SH-SY5Y (cell line): ENCODE results near the gene MOK.

Experiments
- GATA2 ChIP-seq: IDR thresholded peaks from 2 replicates; pipeline ENCODE4 v1.6.1; 2011; ENCODE audit warnings: mild to moderate bottlenecking, low read depth, low read length
- GATA3 ChIP-seq: IDR thresholded peaks from 2 replicates; pipeline ENCODE4 v1.6.1; 2011; ENCODE audit warnings: low read depth, mild to moderate bottlenecking, low read length, moderate library complexity

DNA sequence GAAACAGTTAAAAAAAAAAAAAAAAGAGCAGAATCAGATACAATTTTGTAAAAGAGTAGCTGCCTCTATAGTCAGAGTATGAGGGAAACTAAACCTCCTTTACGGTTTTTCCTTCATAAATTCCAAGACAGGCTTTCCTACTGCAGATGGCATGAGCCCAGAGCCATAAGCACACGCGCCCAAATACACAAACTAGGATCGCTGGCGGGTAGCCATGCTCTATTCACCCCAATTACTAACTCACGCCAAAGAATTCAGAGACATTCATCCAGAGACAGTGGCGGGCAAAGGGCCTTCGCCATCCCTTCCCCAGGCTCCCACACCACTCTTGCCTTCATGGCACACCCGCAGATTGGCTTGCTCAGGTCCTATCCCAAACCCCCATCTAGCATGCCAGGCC, 48.2 kb downstream of the MOK start:
- no peak for TF ChIP-seq GATA2
- TF ChIP-seq GATA3, result no peak
